Measurements from ENCODE around the gene RASEF.

RASEF gene

DNA sequence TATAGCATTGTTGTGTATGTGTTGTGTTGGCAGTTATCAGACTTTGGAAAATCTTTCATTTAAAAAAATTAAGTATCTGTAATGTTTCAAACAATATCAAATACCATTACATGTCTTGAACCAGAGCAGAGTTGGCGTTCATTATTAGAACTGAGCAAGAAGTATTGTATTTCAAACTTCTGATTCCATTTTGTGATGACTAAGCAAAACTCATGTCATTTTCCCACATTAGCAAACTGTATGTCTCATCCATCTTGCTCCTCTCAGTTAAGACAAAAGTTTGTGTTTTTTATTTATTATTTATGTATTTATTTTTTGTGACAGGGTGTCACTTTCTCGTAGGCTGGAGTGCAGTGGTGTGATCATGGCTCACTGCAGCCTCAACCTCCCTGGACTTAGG, 4.6 kb upstream of the RASEF start:
- no peaks in the 10 kb centered on the region for H3K79me2 ChIP-seq (ENCODE audit: control insufficient read depth, low read length)
- H3K36me3 ChIP-seq (ENCODE audit: control insufficient read depth, low read length), result no peaks in the 10 kb centered on the region
- H3K9me2 ChIP-seq (replicated peaks; ENCODE audit: control insufficient read depth, low read length), result no peaks in the 10 kb centered on the region
- TF ChIP-seq EZH2phosphoT487 (IDR thresholded peaks at IDR 0.05; ENCODE audit: borderline replicate concordance, low read length), result no peak
- TF ChIP-seq, protein P1, sequence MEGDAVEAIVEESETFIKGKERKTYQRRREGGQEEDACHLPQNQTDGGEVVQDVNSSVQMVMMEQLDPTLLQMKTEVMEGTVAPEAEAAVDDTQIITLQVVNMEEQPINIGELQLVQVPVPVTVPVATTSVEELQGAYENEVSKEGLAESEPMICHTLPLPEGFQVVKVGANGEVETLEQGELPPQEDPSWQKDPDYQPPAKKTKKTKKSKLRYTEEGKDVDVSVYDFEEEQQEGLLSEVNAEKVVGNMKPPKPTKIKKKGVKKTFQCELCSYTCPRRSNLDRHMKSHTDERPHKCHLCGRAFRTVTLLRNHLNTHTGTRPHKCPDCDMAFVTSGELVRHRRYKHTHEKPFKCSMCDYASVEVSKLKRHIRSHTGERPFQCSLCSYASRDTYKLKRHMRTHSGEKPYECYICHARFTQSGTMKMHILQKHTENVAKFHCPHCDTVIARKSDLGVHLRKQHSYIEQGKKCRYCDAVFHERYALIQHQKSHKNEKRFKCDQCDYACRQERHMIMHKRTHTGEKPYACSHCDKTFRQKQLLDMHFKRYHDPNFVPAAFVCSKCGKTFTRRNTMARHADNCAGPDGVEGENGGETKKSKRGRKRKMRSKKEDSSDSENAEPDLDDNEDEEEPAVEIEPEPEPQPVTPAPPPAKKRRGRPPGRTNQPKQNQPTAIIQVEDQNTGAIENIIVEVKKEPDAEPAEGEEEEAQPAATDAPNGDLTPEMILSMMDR (IDR thresholded peaks at IDR 0.05; ENCODE audit: low read depth, low read length, poor library complexity, severe bottlenecking), result no peak
- no peak overlapping the region for H3K4me3 ChIP-seq (ENCODE audit: low read length)
- no peaks in the 10 kb centered on the region for H3K9me3 ChIP-seq (ENCODE audit: control insufficient read depth, insufficient read depth, low read length)
- no peaks in the 10 kb centered on the region for H3K4me1 ChIP-seq (ENCODE audit: control insufficient read depth, low read length)
- no peak overlapping the region for H3K27ac ChIP-seq (ENCODE audit: low read depth, low read length)
- H4K20me1 ChIP-seq (ENCODE audit: control insufficient read depth, insufficient read depth, low read depth, low read length), result no peaks in the 10 kb centered on the region
- no peaks in the 10 kb centered on the region for H3F3A ChIP-seq (ENCODE audit: control insufficient read depth, insufficient read depth)
- no peaks in the 10 kb centered on the region for H3K27me3 ChIP-seq (ENCODE audit: control insufficient read depth, low read length)
- H3K4me2 ChIP-seq (ENCODE audit: low read length), result no peak overlapping the region

DNA sequence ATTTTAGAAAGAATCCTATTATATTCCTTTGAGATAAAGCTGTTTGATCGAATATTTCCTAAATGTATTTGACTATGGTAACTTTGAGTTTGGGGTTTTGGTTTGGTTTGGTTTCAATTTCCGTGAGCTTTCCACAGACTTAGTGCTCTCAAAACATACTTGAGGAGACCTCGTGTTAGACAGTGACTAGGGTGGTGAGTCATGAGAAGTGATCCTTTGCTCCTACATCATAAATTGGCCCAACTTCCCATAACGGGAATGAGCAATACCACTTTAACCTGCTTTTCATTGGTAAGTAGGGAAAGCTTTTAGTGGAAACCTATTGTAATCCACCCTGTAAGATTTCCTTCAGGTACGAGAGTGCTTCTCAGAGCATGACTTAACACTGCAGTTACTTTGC, 3.8 kb upstream of the RASEF start:
- H3F3A ChIP-seq (ENCODE audit: control insufficient read depth, insufficient read depth), result no peaks in the 10 kb centered on the region
- H3K79me2 ChIP-seq (ENCODE audit: control insufficient read depth, low read length), result no peaks in the 10 kb centered on the region
- no peaks in the 10 kb centered on the region for H3K27me3 ChIP-seq (ENCODE audit: control insufficient read depth, low read length)
- no peaks in the 10 kb centered on the region for H4K20me1 ChIP-seq (ENCODE audit: control insufficient read depth, insufficient read depth, low read depth, low read length)
- H3K4me1 ChIP-seq (ENCODE audit: control insufficient read depth, low read length), result no peaks in the 10 kb centered on the region
- H3K9me3 ChIP-seq (ENCODE audit: control insufficient read depth, insufficient read depth, low read length), result no peaks in the 10 kb centered on the region
- no peak overlapping the region for H3K4me2 ChIP-seq (ENCODE audit: low read length)
- H3K9me2 ChIP-seq (replicated peaks; ENCODE audit: control insufficient read depth, low read length), result no peaks in the 10 kb centered on the region
- no peaks in the 10 kb centered on the region for H3K36me3 ChIP-seq (ENCODE audit: control insufficient read depth, low read length)
- H3K4me3 ChIP-seq (ENCODE audit: low read length), result no peak overlapping the region
- no peak for TF ChIP-seq EZH2phosphoT487 (IDR thresholded peaks at IDR 0.05; ENCODE audit: borderline replicate concordance, low read length)
- TF ChIP-seq, protein P1 (IDR thresholded peaks at IDR 0.05; ENCODE audit: low read depth, low read length, poor library complexity, severe bottlenecking), result no peak
- no peak overlapping the region for H3K27ac ChIP-seq (ENCODE audit: low read depth, low read length)

DNA sequence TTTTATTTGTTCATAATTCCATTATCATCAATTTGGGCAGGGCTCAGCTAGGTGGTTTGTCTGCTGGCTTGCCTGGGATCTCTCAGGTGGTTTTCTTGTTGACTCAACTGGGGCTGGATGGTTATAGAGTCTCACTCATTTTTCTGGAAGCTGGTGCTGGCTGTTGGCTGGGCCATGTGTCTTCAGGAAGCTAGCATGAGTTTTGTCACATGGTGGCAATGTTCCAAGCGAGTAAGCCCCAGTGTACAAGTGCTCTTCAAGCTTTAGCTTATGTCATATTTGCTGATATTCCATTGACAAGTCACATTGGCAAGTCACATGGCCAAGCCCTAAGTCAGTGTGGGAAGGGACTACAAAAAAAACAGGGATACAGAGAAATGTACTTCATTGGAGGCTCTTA, 2.3 kb upstream of the RASEF start:
- H3K79me2 ChIP-seq (ENCODE audit: control insufficient read depth, low read length), result no peaks in the 10 kb centered on the region
- H3K27me3 ChIP-seq (ENCODE audit: control insufficient read depth, low read length), result no peaks in the 10 kb centered on the region
- no peak overlapping the region for H3K4me2 ChIP-seq (ENCODE audit: low read length)
- no peaks in the 10 kb centered on the region for H3K36me3 ChIP-seq (ENCODE audit: control insufficient read depth, low read length)
- H3F3A ChIP-seq (ENCODE audit: control insufficient read depth, insufficient read depth), result no peaks in the 10 kb centered on the region
- TF ChIP-seq, protein P1 (IDR thresholded peaks at IDR 0.05; ENCODE audit: low read depth, low read length, poor library complexity, severe bottlenecking), result no peak
- no peak for TF ChIP-seq EZH2phosphoT487 (IDR thresholded peaks at IDR 0.05; ENCODE audit: borderline replicate concordance, low read length)
- no peaks in the 10 kb centered on the region for H3K4me1 ChIP-seq (ENCODE audit: control insufficient read depth, low read length)
- H3K9me3 ChIP-seq (ENCODE audit: control insufficient read depth, insufficient read depth, low read length), result no peaks in the 10 kb centered on the region
- no peaks in the 10 kb centered on the region for H4K20me1 ChIP-seq (ENCODE audit: control insufficient read depth, insufficient read depth, low read depth, low read length)
- H3K9me2 ChIP-seq (replicated peaks; ENCODE audit: control insufficient read depth, low read length), result no peaks in the 10 kb centered on the region
- no peak overlapping the region for H3K27ac ChIP-seq (ENCODE audit: low read depth, low read length)
- no peak overlapping the region for H3K4me3 ChIP-seq (ENCODE audit: low read length)

All from DOHH2 (cell line).